Measurements from ENCODE around the gene TRPM7. TPM values are rescaled to one million over a fixed set of nuclear protein-coding genes. Genes with fewer than 3 reads are reported as not detected.

TRPM7 gene
- total RNA-seq, 1 donor from 2014 or later, result 53.3 TPM

GRCh38 chr15:50549326-50549725 is 137.3 kb downstream of the TRPM7 start:
- no peaks in the 10 kb centered on the region for H3K4me1 ChIP-seq
- intact Hi-C loops (cut with DNase I), result no loop called here
- no peaks in the 10 kb centered on the region for H3K9me3 ChIP-seq
- no peaks in the 10 kb centered on the region for H3K27me3 ChIP-seq
- no peak for TF ChIP-seq POLR2AphosphoS5 (IDR thresholded peaks at IDR 0.05; ENCODE audit: insufficient read depth in 1 of 2, low read depth in 1 of 2)
- TF ChIP-seq CTCF (IDR thresholded peaks at IDR 0.05), result no peak
- no peak for TF ChIP-seq POLR2A (IDR thresholded peaks at IDR 0.05)
- DNase-seq (ENCODE audit: extremely low spot score in 2 of 2), result no peak
- no peak overlapping the region for H3K27ac ChIP-seq
- no peak overlapping the region for H3K4me3 ChIP-seq
- H3K36me3 ChIP-seq, result no peaks in the 10 kb centered on the region

GRCh38 chr15:50546566-50546965 is 140.0 kb downstream of the TRPM7 start, which contains the start of gene USP50:
TSS of gene USP50 (minus strand) at chr15:50546666. CDS start at chr15:50546525, 141 bp downstream.
- intact Hi-C loops (cut with DNase I), result no loop called here
- H3K27ac ChIP-seq, result no peak within 1 kb of the TSS
- H3K9me3 ChIP-seq, result no peaks in the 10 kb centered on the region
- no peak within 1 kb of the TSS for H3K4me3 ChIP-seq
- no peak for DNase-seq (ENCODE audit: extremely low spot score in 2 of 2)
- TF ChIP-seq CTCF (IDR thresholded peaks at IDR 0.05) (no peak), POLR2A (IDR thresholded peaks at IDR 0.05) (no peak), POLR2AphosphoS5 (IDR thresholded peaks at IDR 0.05; ENCODE audit: insufficient read depth in 1 of 2, low read depth in 1 of 2) (no peak)
- H3K27me3 ChIP-seq, result no peaks in the 10 kb centered on the region
- no peaks in the 10 kb centered on the region for H3K36me3 ChIP-seq
- no peaks in the 10 kb centered on the region for H3K4me1 ChIP-seq

- no peak for DNase-seq (ENCODE audit: extremely low spot score in 2 of 2)
- H3K36me3 ChIP-seq, result no peaks in the 10 kb centered on the region
- no peak overlapping the region for H3K4me3 ChIP-seq
- no peak overlapping the region for H3K27ac ChIP-seq
- H3K9me3 ChIP-seq, result no peaks in the 10 kb centered on the region
- H3K27me3 ChIP-seq, result no peaks in the 10 kb centered on the region
- H3K4me1 ChIP-seq, result peaks cover 5% of the 10 kb centered on the region
- intact Hi-C loops (cut with DNase I), result no loop called here
- no peak for TF ChIP-seq CTCF (IDR thresholded peaks at IDR 0.05)
- TF ChIP-seq POLR2A (IDR thresholded peaks at IDR 0.05), result no peak
- TF ChIP-seq POLR2AphosphoS5 (IDR thresholded peaks at IDR 0.05; ENCODE audit: insufficient read depth in 1 of 2, low read depth in 1 of 2), result no peak
These were observed 142.2 kb downstream of the TRPM7 start for GRCh38 chr15:50544368-50544767.

GRCh38 chr15:50543556-50543955 is 143.0 kb downstream of the TRPM7 start:
- no peak overlapping the region for H3K4me3 ChIP-seq
- DNase-seq (ENCODE audit: extremely low spot score in 2 of 2), result no peak
- intact Hi-C loops (cut with DNase I), result no loop called here

GRCh38 chr15:50542887-50543210 is 143.7 kb downstream of the TRPM7 start:
- no peaks in the 10 kb centered on the region for H3K9me3 ChIP-seq
- no peaks in the 10 kb centered on the region for H3K27me3 ChIP-seq
- H3K4me1 ChIP-seq, result peaks cover 5% of the 10 kb centered on the region
- DNase-seq (ENCODE audit: extremely low spot score in 2 of 2), result no peak
- no peak overlapping the region for H3K27ac ChIP-seq
- no peak overlapping the region for H3K4me3 ChIP-seq
- H3K36me3 ChIP-seq, result no peaks in the 10 kb centered on the region
- intact Hi-C loops (cut with DNase I), result no loop called here
- TF ChIP-seq CTCF (IDR thresholded peaks at IDR 0.05) (no peak), POLR2AphosphoS5 (IDR thresholded peaks at IDR 0.05; ENCODE audit: insufficient read depth in 1 of 2, low read depth in 1 of 2) (no peak), POLR2A (IDR thresholded peaks at IDR 0.05) (no peak)

More at GRCh38 chr15:50543556-50543955, 143.0 kb downstream of the TRPM7 start:
- Histone ChIP-seq H3K4me1 (peaks cover 5% of the 10 kb centered on the region), H3K27me3 (no peaks in the 10 kb centered on the region), H3K27ac (no peak overlapping the region), H3K36me3 (no peaks in the 10 kb centered on the region), H3K9me3 (no peaks in the 10 kb centered on the region)
- TF ChIP-seq POLR2A (IDR thresholded peaks at IDR 0.05) (no peak), CTCF (IDR thresholded peaks at IDR 0.05) (no peak), POLR2AphosphoS5 (IDR thresholded peaks at IDR 0.05; ENCODE audit: insufficient read depth in 1 of 2, low read depth in 1 of 2) (no peak)
